Upper lobe of left lung (tissue), 4 donors: ENCODE results near the gene CDC40.

ENCODE experiments used
- EP300 ChIP-seq, 4 donors: sonication (generic); formaldehyde crosslinking; IDR thresholded peaks; one replicate each; pipeline ENCODE4 v1.5.1; 2017; ENCODE audit warnings: antibody characterized with exemption in 4 of 4, control low read depth in 2 of 4
- POLR2A ChIP-seq, 4 donors: fragments of 450-650 bp; IDR thresholded peaks; one replicate each; pipeline ENCODE4 v1.5.1; 2016 to 2017; ENCODE audit warnings: antibody characterized with exemption in 4 of 4, mild to moderate bottlenecking in 2 of 4
- POLR2AphosphoS5 ChIP-seq, 2 donors: sonication (generic); formaldehyde crosslinking; IDR thresholded peaks; one replicate each; pipeline ENCODE4 v1.5.1; 2017; ENCODE audit warnings: antibody characterized with exemption in 2 of 2
- TF ChIP-seq, protein P1 (sequence below), 6 experiments: fragments of 450-650 bp in 4 of 6; fragments of 200-600 bp in 2 of 6; sonication (generic) in 2 of 6; IDR thresholded peaks; one replicate each; pipeline ENCODE4 v1.5.1; 2016 to 2019; ENCODE audit warnings: antibody characterized with exemption in 6 of 6

DNA sequence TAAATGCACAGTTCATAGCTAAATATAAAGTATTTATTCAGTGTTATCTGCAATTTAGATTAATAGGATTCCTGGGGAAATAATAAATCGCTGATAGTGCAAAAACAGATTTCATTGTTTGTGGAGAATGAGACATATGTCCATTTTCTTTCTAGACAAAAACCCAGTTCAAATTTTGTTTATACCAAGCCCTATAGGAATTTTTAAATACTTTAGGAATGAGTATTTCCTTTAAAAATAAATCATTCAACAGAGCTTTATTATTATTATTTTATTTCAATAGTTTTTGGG, 91.5 kb downstream of the CDC40 start:
- TF ChIP-seq POLR2AphosphoS5 (IDR thresholded peaks at IDR 0.05) = no peak
- no peak for TF ChIP-seq EP300 (IDR thresholded peaks at IDR 0.05)
- no peak for TF ChIP-seq POLR2A (IDR thresholded peaks at IDR 0.05)
- TF ChIP-seq, protein P1, sequence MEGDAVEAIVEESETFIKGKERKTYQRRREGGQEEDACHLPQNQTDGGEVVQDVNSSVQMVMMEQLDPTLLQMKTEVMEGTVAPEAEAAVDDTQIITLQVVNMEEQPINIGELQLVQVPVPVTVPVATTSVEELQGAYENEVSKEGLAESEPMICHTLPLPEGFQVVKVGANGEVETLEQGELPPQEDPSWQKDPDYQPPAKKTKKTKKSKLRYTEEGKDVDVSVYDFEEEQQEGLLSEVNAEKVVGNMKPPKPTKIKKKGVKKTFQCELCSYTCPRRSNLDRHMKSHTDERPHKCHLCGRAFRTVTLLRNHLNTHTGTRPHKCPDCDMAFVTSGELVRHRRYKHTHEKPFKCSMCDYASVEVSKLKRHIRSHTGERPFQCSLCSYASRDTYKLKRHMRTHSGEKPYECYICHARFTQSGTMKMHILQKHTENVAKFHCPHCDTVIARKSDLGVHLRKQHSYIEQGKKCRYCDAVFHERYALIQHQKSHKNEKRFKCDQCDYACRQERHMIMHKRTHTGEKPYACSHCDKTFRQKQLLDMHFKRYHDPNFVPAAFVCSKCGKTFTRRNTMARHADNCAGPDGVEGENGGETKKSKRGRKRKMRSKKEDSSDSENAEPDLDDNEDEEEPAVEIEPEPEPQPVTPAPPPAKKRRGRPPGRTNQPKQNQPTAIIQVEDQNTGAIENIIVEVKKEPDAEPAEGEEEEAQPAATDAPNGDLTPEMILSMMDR (IDR thresholded peaks at IDR 0.05) = no peak
